ENCODE measurements around the gene CXCR1. TPM values are rescaled to one million over a fixed set of nuclear protein-coding genes. Genes with fewer than 3 reads are reported as not detected.

The CXCR1 gene
- total and polyA plus RNA-seq, 9 of the 15 experiments (the other 6 are each of a cell fraction or from before 2014, with no cell fraction given), result not detected

DNA sequence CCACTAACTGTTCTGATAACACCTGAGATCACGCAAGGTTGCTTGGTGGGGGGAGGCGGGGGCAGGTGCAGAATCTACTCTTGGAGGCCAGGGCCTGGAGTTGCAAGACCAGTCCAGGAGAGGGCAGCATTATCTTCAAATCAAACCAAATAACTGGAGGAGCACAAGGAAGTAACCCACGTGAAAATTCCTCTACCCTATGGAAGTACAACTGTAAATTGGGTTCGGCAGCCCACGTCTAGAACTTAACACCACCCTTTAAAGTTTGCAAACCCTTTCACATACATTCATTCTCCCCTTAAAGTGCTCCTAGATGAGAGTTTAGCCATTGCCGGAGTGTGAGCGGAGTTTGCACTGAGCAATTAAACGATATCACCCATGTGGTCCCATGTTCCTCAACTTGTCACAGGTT, 19.6 kb upstream of the CXCR1 start (continued):
- peak; percentile 38; the same call in 1 of the 2 replicates for TF ChIP-seq SMC3 (conservative IDR thresholded peaks at IDR 0.05; ENCODE audit: insufficient read depth, low read depth, low read length)
- TF ChIP-seq RAD21 (CRISPR knock-in tag; conservative IDR thresholded peaks at IDR 0.05 in 1 of 2, IDR thresholded peaks at IDR 0.05 in 1 of 2), result peak; percentile 57 to 67
- no peak for TF ChIP-seq ESRRA (IDR thresholded peaks at IDR 0.05; ENCODE audit: borderline replicate concordance, low read depth)
- TF ChIP-seq SREBF2 (CRISPR knock-in tag; IDR thresholded peaks at IDR 0.05), result no peak
- TF ChIP-seq, protein P1, sequence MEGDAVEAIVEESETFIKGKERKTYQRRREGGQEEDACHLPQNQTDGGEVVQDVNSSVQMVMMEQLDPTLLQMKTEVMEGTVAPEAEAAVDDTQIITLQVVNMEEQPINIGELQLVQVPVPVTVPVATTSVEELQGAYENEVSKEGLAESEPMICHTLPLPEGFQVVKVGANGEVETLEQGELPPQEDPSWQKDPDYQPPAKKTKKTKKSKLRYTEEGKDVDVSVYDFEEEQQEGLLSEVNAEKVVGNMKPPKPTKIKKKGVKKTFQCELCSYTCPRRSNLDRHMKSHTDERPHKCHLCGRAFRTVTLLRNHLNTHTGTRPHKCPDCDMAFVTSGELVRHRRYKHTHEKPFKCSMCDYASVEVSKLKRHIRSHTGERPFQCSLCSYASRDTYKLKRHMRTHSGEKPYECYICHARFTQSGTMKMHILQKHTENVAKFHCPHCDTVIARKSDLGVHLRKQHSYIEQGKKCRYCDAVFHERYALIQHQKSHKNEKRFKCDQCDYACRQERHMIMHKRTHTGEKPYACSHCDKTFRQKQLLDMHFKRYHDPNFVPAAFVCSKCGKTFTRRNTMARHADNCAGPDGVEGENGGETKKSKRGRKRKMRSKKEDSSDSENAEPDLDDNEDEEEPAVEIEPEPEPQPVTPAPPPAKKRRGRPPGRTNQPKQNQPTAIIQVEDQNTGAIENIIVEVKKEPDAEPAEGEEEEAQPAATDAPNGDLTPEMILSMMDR (IDR thresholded peaks at IDR 0.05 in 2 of 3, conservative IDR thresholded peaks at IDR 0.05 in 1 of 3; ENCODE audit: insufficient read depth in 2 of 3, low read depth in 1 of 3, low read length in 3 of 3), result peak; percentile 73 to 79 (median 78)

DNA sequence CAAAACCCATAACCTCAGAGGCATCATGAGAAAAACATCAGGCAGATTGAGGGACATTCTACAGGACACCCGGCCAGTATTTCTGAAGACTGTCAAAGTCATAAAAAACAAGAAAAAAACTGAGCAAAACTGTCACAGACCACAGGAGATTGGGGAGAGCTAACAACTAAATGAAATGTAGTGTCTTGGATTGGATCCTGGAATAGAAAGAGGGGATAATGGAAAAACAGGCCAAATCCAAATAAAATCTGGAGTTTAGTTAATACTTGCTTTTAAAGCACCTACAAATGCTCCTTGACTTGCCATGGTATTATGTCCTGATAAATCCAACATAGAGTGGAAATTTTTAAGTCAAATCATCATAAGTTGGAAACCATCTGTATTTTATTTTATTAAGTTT, 17.6 kb upstream of the CXCR1 start:
- in situ Hi-C loops (cut with MboI), result no loop called here
- H3K36me3 ChIP-seq (ENCODE audit: control insufficient read depth, insufficient read depth, low read length), result no peaks in the 10 kb centered on the region
- no peaks in the 10 kb centered on the region for H3K9me1 ChIP-seq (ENCODE audit: control insufficient read depth, insufficient read depth, low read length)
- ChIA-PET CTCF (ENCODE audit: low intra/inter-chr PET ratio) (no interaction called here), POLR2A (interaction anchor here (0.5 kb wide), 1 partner anchor 32 kb away, joined by 4 read pairs; no protein-coding TSS in a partner anchor)
- no peaks in the 10 kb centered on the region for H4K20me1 ChIP-seq (replicated peaks; ENCODE audit: control insufficient read depth, insufficient read depth, low read length)
- no peak for FAIRE-seq
- H3K27ac ChIP-seq (ENCODE audit: extremely low read depth, low read depth, low read length), result no peak overlapping the region
- no peak overlapping the region for H3K4me3 ChIP-seq
- H3K79me2 ChIP-seq (ENCODE audit: control insufficient read depth, insufficient read depth, low read length), result no peaks in the 10 kb centered on the region
- H3K27me3 ChIP-seq (ENCODE audit: control insufficient read depth in 2 of 2, insufficient read depth in 2 of 2, low read length in 2 of 2), result no peaks in the 10 kb centered on the region
- H2AFZ ChIP-seq (ENCODE audit: low read depth, low read length), result no peak overlapping the region
- DNase-seq (ENCODE audit: extremely low read depth in 1 of 4, low spot score in 3 of 4), result no peak
- BruUV-seq (replicated peaks), result no TSS peak
- WGBS (ENCODE audit: insufficient coverage, low coverage, missing lambda C conversion rate), result no CpG with 5 or more reads among the region's 1 CpG
- H3K4me1 ChIP-seq (replicated peaks in 1 of 2; ENCODE audit: control insufficient read depth in 2 of 2, insufficient read depth in 2 of 2, low read length in 2 of 2), result peaks cover 0 to 9% of the 10 kb centered on the region in 2 experiments; a peak in 4 of 5 replicates
- H3K9ac ChIP-seq (ENCODE audit: insufficient read depth in 1 of 2, low read depth in 2 of 2, low read length in 2 of 2), result no peak overlapping the region
- H3K4me2 ChIP-seq (ENCODE audit: insufficient read depth, low read length), result no peak overlapping the region
- intact Hi-C loops (cut with micrococcal nuclease), result loop anchor here (10.0 kb wide), 1 partner anchor 280 kb away; no protein-coding TSS in a partner anchor
- H3K9me3 ChIP-seq (replicated peaks; ENCODE audit: control insufficient read depth, insufficient read depth, low read depth, low read length), result no peaks in the 10 kb centered on the region
- ATAC-seq, result no peak
- TF ChIP-seq MECOM (CRISPR knock-in tag; IDR thresholded peaks at IDR 0.05), result no peak
- no peak for TF ChIP-seq ASH1L (IDR thresholded peaks at IDR 0.05; ENCODE audit: borderline replicate concordance, low read depth, partially characterized antibody)
- no peak for TF ChIP-seq ZBED1 (IDR thresholded peaks at IDR 0.05)
- no peak for TF ChIP-seq ZKSCAN8 (CRISPR knock-in tag; IDR thresholded peaks at IDR 0.05)
- TF ChIP-seq SIN3B (IDR thresholded peaks at IDR 0.05; ENCODE audit: low read depth), result no peak
- TF ChIP-seq MCM2 (IDR thresholded peaks at IDR 0.05; ENCODE audit: low read depth), result no peak
- TF ChIP-seq, protein P2, sequence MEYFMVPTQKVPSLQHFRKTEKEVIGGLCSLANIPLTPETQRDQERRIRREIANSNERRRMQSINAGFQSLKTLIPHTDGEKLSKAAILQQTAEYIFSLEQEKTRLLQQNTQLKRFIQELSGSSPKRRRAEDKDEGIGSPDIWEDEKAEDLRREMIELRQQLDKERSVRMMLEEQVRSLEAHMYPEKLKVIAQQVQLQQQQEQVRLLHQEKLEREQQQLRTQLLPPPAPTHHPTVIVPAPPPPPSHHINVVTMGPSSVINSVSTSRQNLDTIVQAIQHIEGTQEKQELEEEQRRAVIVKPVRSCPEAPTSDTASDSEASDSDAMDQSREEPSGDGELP (CRISPR knock-in tag; IDR thresholded peaks at IDR 0.05; ENCODE audit: borderline replicate concordance), result no peak
- TF ChIP-seq, protein P3, sequence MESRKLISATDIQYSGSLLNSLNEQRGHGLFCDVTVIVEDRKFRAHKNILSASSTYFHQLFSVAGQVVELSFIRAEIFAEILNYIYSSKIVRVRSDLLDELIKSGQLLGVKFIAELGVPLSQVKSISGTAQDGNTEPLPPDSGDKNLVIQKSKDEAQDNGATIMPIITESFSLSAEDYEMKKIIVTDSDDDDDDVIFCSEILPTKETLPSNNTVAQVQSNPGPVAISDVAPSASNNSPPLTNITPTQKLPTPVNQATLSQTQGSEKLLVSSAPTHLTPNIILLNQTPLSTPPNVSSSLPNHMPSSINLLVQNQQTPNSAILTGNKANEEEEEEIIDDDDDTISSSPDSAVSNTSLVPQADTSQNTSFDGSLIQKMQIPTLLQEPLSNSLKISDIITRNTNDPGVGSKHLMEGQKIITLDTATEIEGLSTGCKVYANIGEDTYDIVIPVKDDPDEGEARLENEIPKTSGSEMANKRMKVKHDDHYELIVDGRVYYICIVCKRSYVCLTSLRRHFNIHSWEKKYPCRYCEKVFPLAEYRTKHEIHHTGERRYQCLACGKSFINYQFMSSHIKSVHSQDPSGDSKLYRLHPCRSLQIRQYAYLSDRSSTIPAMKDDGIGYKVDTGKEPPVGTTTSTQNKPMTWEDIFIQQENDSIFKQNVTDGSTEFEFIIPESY (CRISPR knock-in tag; IDR thresholded peaks at IDR 0.05), result no peak
- TF ChIP-seq ZNF12 (CRISPR knock-in tag; IDR thresholded peaks at IDR 0.05), result no peak
- TF ChIP-seq ZNF354B (CRISPR knock-in tag; IDR thresholded peaks at IDR 0.05), result no peak
- TF ChIP-seq RAD21 (CRISPR knock-in tag; conservative IDR thresholded peaks at IDR 0.05 in 1 of 2, IDR thresholded peaks at IDR 0.05 in 1 of 2), result no peak
- no peak for TF ChIP-seq ZNF764 (CRISPR knock-in tag; IDR thresholded peaks at IDR 0.05; ENCODE audit: low read depth)
- TF ChIP-seq CSDE1 (IDR thresholded peaks at IDR 0.05), result no peak
- TF ChIP-seq GATA2 (CRISPR knock-in tag; IDR thresholded peaks at IDR 0.05), result no peak
